Thyroid gland (tissue), 4 donors: Measurements from ENCODE around the gene SCAMP1. TPM values are rescaled to one million over a fixed set of nuclear protein-coding genes. Genes with fewer than 3 reads are reported as not detected.
A peak's percentile ranks its signal among the peaks of the same experiment; 100 is the strongest.

Experiments
- DNase-seq, 2 donors: peaks; one replicate each; pipeline ENCODE4 v3.0.0-alpha.2; 2019
- H3K27ac ChIP-seq, 3 donors: fragments of 200-600 bp; sonication (generic); 1 replicate in 2 of 3; 2 replicates in 1 of 3; pipeline ENCODE4 v1.5.1; 2016 to 2019; ENCODE audit warnings: mild to moderate bottlenecking in 1 of 3, moderate library complexity in 1 of 3
- H3K27me3 ChIP-seq: fragments of 200-600 bp; sonication (generic); one replicate; pipeline ENCODE4 v1.5.1; 2019
- H3K36me3 ChIP-seq, 2 donors: fragments of 200-600 bp; sonication (generic); one replicate each; pipeline ENCODE4 v1.5.1; 2016 to 2019
- H3K4me1 ChIP-seq, 2 donors: fragments of 200-600 bp; sonication (generic); one replicate each; pipeline ENCODE4 v1.5.1; 2017 to 2019
- H3K4me3 ChIP-seq, 3 donors: fragments of 200-600 bp; sonication (generic); replicated peaks in 1 of 3; 1 replicate in 2 of 3; 2 replicates in 1 of 3; pipeline ENCODE4 v1.5.1; 2016; ENCODE audit warnings: mild to moderate bottlenecking in 1 of 3
- H3K9me3 ChIP-seq: fragments of 200-600 bp; sonication (generic); one replicate; pipeline ENCODE4 v1.5.1; 2017
- CTCF ChIP-seq, 6 experiments: fragments of 200-600 bp in 3 of 6; fragments of 450-650 bp in 3 of 6; sonication (generic) in 3 of 6; IDR thresholded peaks; one replicate each; pipeline ENCODE4 v1.5.1; 2016 to 2019; ENCODE audit warnings: antibody characterized with exemption in 6 of 6, mild to moderate bottlenecking in 2 of 6, inconsistent platforms in 1 of 6, moderate library complexity in 1 of 6
- POLR2A ChIP-seq, 2 donors: fragments of 450-650 bp; IDR thresholded peaks; one replicate each; pipeline ENCODE4 v1.6.1; 2017; ENCODE audit warnings: antibody characterized with exemption in 2 of 2, mild to moderate bottlenecking in 2 of 2, moderate library complexity in 1 of 2
- WGBS, 2 donors: methylation state at CpG; one replicate each; pipeline ENCODE4 v1.1.5; 2017; 5-methylcytosine and 5-hydroxymethylcytosine counted together
- intact Hi-C: fragments of 100-400 bp; cut with DNase I; formaldehyde crosslinking; loops from one replicate; pipeline ENCODE4 v1.15.1; 2023
- total RNA-seq, 4 donors: library from RNA; depleted of rRNA; stranded (reverse); fragments of >200 nt; gene quantifications; one replicate each; pipeline ENCODE4 v1.2.3, GENCODE V29; 2016

The SCAMP1 gene
- total RNA-seq, 4 donors from 2014 or later, result 45.0 to 56.1 (median 49.9) TPM

- Histone ChIP-seq H3K4me3 (no peak overlapping the region), H3K9me3 (no peaks in the 10 kb centered on the region), H3K36me3 (no peaks in the 10 kb centered on the region), H3K4me1 (peaks cover 24 to 38% of the 10 kb centered on the region in 2 donors), H3K27me3 (no peaks in the 10 kb centered on the region), H3K27ac (no peak overlapping the region)
- 85 to 94% methylated on average over 1 of the region's 1 CpG for WGBS, 2 donors
- intact Hi-C loops, result loop anchor here (10.0 kb wide), 1 partner anchor 161 kb away; no protein-coding TSS in a partner anchor
- no peak for DNase-seq
- TF ChIP-seq CTCF (IDR thresholded peaks at IDR 0.05) (no peak), POLR2A (IDR thresholded peaks at IDR 0.05) (no peak)
Measured at GRCh38 chr5:78364005-78364404, 3.6 kb downstream of the SCAMP1 start.

- Histone ChIP-seq H3K4me1 (peaks cover 18 to 26% of the 10 kb centered on the region in 2 donors), H3K27me3 (no peaks in the 10 kb centered on the region), H3K27ac (no peak overlapping the region), H3K9me3 (no peaks in the 10 kb centered on the region), H3K36me3 (no peaks in the 10 kb centered on the region), H3K4me3 (no peak overlapping the region)
- no peak for TF ChIP-seq POLR2A (IDR thresholded peaks at IDR 0.05)
- peak in 1 of 6 experiments; percentile 20 for TF ChIP-seq CTCF (IDR thresholded peaks at IDR 0.05)
- DNase-seq, result peak; percentile 7 to 17
- 85 to 87% methylated on average over 6 of the region's 6 CpGs for WGBS, 2 donors
- intact Hi-C loops, result loop anchor here (10.0 kb wide), 1 partner anchor 157 kb away; no protein-coding TSS in a partner anchor
Measured at GRCh38 chr5:78367318-78367991, 7.0 kb downstream of the SCAMP1 start.

- 93% methylated on average over 2 of the region's 2 CpGs for WGBS, 2 donors
- TF ChIP-seq CTCF (IDR thresholded peaks at IDR 0.05), result no peak
- TF ChIP-seq POLR2A (IDR thresholded peaks at IDR 0.05), result no peak
- H3K9me3 ChIP-seq, result no peaks in the 10 kb centered on the region
- H3K27me3 ChIP-seq, result no peaks in the 10 kb centered on the region
- H3K4me3 ChIP-seq, result no peak overlapping the region
- peaks cover 18 to 19% of the 10 kb centered on the region in 2 donors for H3K4me1 ChIP-seq
- no peak for DNase-seq
- no peaks in the 10 kb centered on the region for H3K36me3 ChIP-seq
- H3K27ac ChIP-seq, result no peak overlapping the region
- intact Hi-C loops, result loop anchor here (10.0 kb wide), 1 partner anchor 155 kb away; no protein-coding TSS in a partner anchor
Measured at GRCh38 chr5:78369680-78370079, 9.3 kb downstream of the SCAMP1 start.

GRCh38 chr5:78373231-78373630 is 12.8 kb downstream of the SCAMP1 start:
- 96 to 99% methylated on average over 1 of the region's 1 CpG for WGBS, 2 donors
- Histone ChIP-seq H3K4me1 (peaks cover 17% of the 10 kb centered on the region in 2 donors), H3K9me3 (no peaks in the 10 kb centered on the region), H3K27ac (no peak overlapping the region), H3K27me3 (no peaks in the 10 kb centered on the region), H3K36me3 (no peaks in the 10 kb centered on the region), H3K4me3 (no peak overlapping the region)
- DNase-seq, result no peak
- intact Hi-C loops, result no loop called here
- TF ChIP-seq CTCF (IDR thresholded peaks at IDR 0.05), result no peak
- TF ChIP-seq POLR2A (IDR thresholded peaks at IDR 0.05), result no peak

GRCh38 chr5:78376315-78376714 is 15.9 kb downstream of the SCAMP1 start:
- H3K4me3 ChIP-seq, result no peak overlapping the region
- H3K27me3 ChIP-seq, result no peaks in the 10 kb centered on the region
- H3K4me1 ChIP-seq, result peaks cover 11 to 14% of the 10 kb centered on the region in 2 donors
- TF ChIP-seq CTCF (IDR thresholded peaks at IDR 0.05) (no peak), POLR2A (IDR thresholded peaks at IDR 0.05) (no peak)
- no peaks in the 10 kb centered on the region for H3K36me3 ChIP-seq
- intact Hi-C loops, result no loop called here
- no peak overlapping the region for H3K27ac ChIP-seq
- no peak for DNase-seq
- 93 to 96% methylated on average over 3 of the region's 3 CpGs for WGBS, 2 donors
- no peaks in the 10 kb centered on the region for H3K9me3 ChIP-seq
